HTR-8/SVneo (cell line): ENCODE results near the gene CEP41.
A peak's percentile ranks its signal among the peaks of the same experiment; 100 is the strongest.

Experiments used
- DNase-seq: peaks from one replicate; pipeline ENCODE4 v3.0.0; 2011; ENCODE audit warnings: low spot score, mixed read lengths; ENCODE audit not compliant: insufficient read length
- FAIRE-seq: peaks from 2 replicates; lab custom pipeline; 2011; peaks lifted over from hg19 to GRCh38; lab: Jason Lieb, UNC

CEP41 gene

DNA sequence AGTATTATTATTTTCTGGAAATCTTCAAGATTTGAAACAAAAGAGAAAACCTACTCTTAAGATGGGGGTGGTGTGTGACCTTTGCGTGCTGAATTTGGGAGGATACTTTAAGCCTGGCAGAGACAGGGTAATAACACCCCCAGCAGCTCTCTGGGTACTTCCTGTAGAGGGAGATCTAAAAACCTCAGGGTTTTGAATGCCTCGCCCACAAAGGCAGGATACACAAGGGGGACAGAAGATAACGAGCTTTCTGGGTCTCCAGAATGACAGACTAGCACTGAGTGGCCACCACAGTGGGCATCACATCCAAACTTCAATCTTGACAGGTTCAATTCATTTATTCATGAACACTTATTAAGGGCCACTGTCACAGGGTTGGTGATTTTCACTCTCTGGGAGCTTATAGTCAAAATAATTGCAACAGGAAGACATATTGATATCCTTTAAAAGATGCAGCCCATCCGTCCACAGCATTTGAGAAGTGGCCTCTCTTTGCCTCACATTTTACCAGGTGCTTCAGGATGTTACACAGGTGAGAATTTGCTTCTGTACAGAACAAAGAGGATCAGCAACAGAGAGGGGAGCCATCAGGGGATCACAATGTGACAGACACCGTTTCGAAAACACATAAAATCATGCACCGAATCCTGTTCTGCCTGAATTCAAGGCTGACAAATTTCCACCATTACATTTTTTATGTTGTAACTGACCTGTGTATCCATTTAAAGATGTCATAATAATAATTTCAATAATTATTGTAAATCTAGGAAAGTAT, 46.2 kb downstream of the CEP41 start:
- DNase-seq, result no peak
- no peak for FAIRE-seq

DNA sequence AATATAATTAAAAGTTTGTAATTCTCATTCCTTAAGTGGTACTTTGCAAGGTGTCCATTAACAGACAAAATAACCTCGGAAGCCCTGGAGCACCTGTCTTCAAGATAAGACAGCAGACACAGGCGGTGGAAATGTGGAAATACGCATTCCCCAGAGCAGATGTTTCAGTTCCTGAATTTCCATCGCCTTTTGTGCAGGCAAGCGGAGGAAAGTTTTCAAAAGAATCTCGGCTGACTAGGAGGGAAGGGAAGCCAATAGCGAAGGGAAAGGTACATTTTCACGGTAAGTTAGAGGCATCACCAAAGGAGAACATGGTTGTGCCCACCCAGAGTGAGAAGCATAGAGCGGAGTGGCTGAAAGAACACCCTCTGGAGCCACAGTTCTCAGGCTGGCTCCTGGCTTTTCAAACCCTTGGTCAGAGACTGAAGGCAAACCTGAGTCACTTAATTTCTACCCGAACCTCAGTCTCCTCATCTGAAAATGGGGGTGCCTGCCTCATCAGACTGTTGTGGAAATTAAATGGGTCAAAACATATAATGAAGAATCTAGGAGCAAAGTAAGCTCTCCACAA, 46.9 kb downstream of the CEP41 start:
- FAIRE-seq (no peak), DNase-seq (no peak)

DNA sequence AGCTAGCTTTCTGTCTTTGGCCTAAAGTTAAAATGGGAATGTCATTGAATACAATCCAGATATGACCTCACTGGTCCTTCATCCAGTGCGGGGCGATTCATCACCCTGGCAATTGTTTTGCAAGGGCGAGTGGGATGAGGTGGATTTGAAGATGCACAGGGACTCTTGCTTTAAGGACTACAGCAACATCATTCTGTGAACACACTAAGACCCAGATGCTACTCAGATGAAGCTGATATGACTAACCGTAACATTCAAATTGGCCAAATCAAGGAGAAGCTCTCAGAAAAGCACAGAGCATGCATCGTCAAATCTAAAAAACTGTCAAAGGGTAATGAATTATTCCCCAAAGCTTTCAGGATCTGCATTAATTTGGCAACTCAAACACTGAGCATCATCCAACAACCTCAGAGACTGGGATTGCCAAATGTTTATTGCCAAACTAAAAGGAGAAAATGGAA, 47.7 kb downstream of the CEP41 start:
- DNase-seq (no peak), FAIRE-seq (no peak)

DNA sequence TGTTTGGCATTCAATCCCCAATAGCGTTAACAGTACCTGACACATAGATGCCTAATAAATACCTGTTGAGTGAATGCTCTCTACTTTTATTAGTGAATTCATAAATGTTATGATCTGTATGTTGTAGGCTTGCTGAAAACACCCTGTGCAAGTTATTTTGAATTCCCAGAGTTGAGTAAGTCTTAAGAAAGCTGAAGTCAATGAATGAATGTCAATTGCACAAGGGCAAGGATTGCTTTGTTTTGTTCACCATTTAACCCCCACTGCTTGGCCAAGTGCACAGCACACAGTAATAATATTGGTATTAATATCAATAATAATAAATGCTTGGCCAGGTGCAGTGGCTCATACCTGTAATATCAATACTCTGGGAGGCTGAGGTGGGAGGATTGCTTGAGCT, 50.3 kb downstream of the CEP41 start:
- DNase-seq (no peak), FAIRE-seq (no peak)

DNA sequence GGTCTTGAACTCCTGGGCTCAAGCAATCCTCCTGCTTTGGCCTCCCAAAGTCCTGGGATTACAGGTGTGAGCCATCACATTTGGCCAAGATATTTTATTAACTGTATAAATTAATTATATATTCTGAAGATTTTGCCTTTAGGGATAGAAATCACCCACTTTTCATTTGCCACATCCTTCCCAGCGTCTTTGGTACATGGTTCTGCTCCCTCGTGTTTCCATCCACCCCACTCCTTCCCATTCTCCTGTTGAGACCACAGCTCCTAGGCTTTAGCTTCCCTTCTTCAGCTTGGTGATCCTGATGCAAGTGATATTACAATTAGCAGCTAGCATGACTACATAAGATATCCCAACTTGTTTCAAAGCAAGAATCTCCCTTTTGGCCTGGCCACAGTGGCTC, 52.1 kb downstream of the CEP41 start:
- DNase-seq, result no peak
- FAIRE-seq, result no peak

GRCh38 chr7:130387628-130388403, 53.0 kb downstream of the CEP41 start:
- FAIRE-seq (peak; percentile 13), DNase-seq (no peak)

DNA sequence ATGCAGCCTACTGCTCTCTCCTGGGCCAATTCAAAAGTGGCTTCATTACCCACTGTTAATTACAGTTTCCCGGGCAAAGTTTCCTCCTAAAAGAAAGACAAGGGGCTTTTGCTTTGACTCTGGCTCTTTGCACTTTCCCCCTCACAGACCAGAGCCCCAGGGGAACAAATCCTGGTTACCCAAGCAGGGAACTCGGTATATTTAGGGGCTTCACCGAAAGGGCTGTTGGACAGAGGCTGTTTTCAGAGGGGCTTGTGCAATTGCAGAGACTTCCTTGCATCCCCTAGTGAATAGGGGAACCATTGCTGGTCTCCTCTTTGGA, 53.5 kb downstream of the CEP41 start:
- FAIRE-seq, result no peak
- DNase-seq, result no peak

DNA sequence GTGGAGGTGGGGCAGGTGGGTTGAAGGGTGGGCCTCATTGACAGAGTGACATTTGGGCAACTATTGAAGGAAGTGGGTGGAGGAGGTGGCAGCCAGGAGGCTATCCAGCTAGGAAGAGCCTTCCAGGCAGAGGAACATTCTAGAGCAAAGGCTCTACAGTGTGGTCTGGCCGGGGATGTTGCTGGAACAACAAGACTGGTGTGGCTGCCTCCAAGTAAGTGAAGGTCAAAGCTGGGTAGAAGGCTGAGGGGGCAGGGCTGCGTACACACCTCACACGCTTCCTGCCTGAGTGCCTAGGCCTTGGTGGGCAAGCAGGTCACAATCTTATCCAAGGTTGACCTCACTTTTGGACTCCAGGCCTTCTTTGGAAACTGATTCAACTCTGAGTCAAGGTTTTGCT, 53.9 kb downstream of the CEP41 start:
- no peak for DNase-seq
- no peak for FAIRE-seq

DNA sequence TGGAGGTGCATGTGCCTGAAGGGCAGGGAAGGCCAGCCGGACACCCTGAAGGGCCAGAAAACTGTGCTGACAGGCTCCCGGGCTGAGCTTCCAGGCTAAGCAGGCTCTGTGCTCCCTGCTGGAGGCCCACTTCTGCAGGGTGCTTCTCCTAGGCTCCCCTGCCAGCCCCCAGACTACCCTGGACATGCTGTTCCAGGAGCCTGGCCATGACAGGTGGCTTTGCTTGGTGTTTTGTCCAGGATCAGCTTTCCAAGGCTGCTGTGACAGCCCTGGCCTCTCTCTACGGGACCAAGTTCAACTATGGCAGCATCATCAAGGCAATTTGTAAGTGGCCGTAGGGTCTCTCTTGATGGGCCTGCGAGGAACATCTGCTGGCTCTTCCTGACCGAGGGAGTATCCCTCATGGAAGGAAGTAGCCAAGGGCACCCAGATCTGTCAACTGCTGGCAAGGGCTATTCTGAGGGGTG, 55.2 kb downstream of the CEP41 start:
- no peak for FAIRE-seq
- no peak for DNase-seq

GRCh38 chr7:130384841-130385599, 55.8 kb downstream of the CEP41 start:
- no peak for DNase-seq
- no peak for FAIRE-seq

DNA sequence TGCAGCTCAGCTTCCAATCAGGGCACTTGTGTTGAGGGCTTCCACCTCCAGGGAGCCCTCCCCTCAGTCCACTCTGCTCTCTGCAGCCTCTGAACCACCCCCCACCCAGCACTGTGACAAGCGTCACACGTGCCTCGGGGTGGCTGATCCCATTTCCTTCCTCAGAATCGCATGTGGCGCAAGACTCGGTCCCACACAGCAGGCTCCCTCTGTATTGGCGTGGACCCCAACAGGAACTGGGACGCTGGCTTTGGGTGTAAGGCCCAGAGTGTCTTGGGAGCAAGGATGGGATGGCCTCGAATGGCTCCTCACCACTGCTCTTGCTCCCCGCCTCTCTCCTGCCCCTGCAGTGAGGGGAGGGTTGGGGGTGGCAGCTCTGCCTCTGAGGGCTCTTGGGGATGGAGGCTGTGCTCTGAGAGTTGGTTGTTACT, 56.4 kb downstream of the CEP41 start:
- FAIRE-seq, result no peak
- no peak for DNase-seq

- DNase-seq (no peak), FAIRE-seq (no peak)
Measured at GRCh38 chr7:130383187-130383980, 57.4 kb downstream of the CEP41 start.

GRCh38 chr7:130381468-130382312, 59.1 kb downstream of the CEP41 start:
- no peak for DNase-seq
- no peak for FAIRE-seq

DNA sequence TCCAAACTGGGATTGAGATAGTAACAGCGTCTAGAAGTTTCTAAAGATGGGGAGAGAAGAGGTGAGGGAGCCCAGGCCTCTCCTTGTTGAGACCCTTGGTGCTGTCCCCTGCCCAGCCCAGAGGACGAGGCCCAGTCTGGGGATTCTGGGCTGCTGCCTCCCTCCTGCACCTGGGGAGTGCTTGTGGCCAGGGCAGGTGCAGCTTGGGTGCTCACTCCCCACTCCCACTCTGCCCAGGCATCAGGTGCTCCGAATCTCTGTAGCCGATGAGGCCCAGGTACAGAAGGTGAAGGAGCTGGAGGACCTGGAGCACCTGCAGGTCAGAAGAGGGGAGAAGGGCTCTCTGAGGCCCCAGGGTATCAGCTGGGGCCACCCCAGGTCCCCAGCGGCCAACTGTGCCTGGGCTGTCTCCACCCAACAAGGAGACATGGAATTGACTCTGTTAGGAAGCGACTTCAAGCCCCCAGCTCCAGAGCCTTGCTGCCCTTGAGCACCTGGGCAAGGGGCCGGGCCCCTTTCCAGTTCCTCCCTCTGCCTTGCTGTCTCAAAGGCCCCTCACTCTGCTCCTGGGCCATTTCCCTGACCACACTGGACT, 59.9 kb downstream of the CEP41 start:
- FAIRE-seq, result no peak
- no peak for DNase-seq

GRCh38 chr7:130379921-130380860, 60.6 kb downstream of the CEP41 start, which contains the start of gene CPA1:
Gene CPA1 (plus strand): TSS chr7:130380494. CDS start chr7:130380521, 27 bp downstream.
- DNase-seq, result no peak
- no peak for FAIRE-seq

DNA sequence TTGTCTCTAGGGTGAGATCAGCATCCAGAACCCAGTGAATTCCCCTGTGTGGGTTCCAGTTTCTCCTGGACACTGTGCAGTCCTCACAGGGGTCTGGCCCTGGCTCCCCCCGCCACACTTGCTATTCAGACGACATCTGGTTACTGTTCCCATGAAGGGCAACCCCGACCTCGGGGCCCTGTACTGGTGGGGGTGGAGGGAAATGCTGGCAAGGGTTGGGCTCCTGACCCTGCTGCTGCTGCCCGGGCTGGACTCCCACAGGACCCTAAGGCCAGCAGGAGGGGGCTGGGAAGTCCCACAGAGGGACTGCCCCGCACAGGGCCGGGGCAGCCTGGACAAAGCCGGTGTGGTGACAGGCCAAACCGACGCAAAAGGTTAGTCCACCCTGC, 61.3 kb downstream of the CEP41 start:
- DNase-seq (no peak), FAIRE-seq (no peak)

DNA sequence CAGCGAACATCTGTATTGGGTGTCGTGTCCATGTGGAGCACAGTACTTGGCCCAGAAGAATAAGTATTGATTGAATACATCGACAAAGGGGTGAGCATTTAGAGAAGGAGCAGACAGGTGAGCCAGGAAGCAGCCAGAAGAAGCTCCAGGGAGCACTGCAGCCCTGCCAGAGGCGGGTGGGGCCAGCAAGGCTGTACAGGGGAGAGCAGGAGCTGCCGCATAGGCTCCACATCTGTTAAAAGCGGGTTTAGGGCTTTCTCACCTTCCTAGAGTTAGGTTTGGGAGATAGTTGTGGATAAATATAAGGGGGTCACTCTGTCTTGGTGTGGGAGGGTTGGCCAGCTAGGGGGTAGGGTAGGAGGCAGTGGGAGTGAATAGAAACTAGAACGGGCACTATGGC, 61.8 kb downstream of the CEP41 start:
- FAIRE-seq (no peak), DNase-seq (no peak)
